Ascending aorta (tissue), 2 donors: ENCODE measurements around the gene ARHGAP10. TPM values are rescaled to one million over a fixed set of nuclear protein-coding genes. Genes with fewer than 3 reads are reported as not detected.

Source experiments
- DNase-seq, 2 donors: peaks; one replicate each; pipeline ENCODE4 v3.0.0-alpha.2; 2019; ENCODE audit warnings: low spot score in 2 of 2
- H3K27ac ChIP-seq, 2 donors: fragments of 200-600 bp; sonication (generic); one replicate each; pipeline ENCODE4 v1.5.1; 2016 to 2017; ENCODE audit warnings: mild to moderate bottlenecking in 1 of 2
- H3K27me3 ChIP-seq: fragments of 200-600 bp; sonication (generic); one replicate; pipeline ENCODE4 v1.5.1; 2017
- H3K36me3 ChIP-seq, 2 donors: fragments of 200-600 bp; sonication (generic); one replicate each; pipeline ENCODE4 v1.5.1; 2016
- H3K4me1 ChIP-seq, 2 donors: fragments of 200-600 bp; sonication (generic); one replicate each; pipeline ENCODE4 v1.5.1; 2016 to 2017; ENCODE audit warnings: mild to moderate bottlenecking in 1 of 2
- H3K4me3 ChIP-seq, 2 donors: fragments of 200-600 bp; sonication (generic); one replicate each; pipeline ENCODE4 v1.5.1; 2016 to 2017; ENCODE audit warnings: mild to moderate bottlenecking in 1 of 2
- H3K9me3 ChIP-seq, 2 donors: fragments of 200-600 bp; sonication (generic); one replicate each; pipeline ENCODE4 v1.5.1; 2016
- intact Hi-C: fragments of 100-400 bp; cut with DNase I; formaldehyde crosslinking; loops from one replicate; pipeline ENCODE4 v1.15.1; 2023
- total RNA-seq: library from RNA; depleted of rRNA; stranded (reverse); fragments of >200 nt; gene quantifications from one replicate; pipeline ENCODE4 v1.1.0, GENCODE V29; 2016
- TF ChIP-seq, protein P1 (sequence below), 3 experiments: fragments of 200-600 bp in 2 of 3; fragments of 450-650 bp in 1 of 3; sonication (generic) in 2 of 3; IDR thresholded peaks; one replicate each; pipeline ENCODE4 v1.5.1; 2016 to 2019; ENCODE audit warnings: antibody characterized with exemption in 3 of 3, mild to moderate bottlenecking in 1 of 3, moderate library complexity in 1 of 3

The ARHGAP10 gene
- total RNA-seq, 1 donor from 2014 or later = 77.3 TPM

DNA sequence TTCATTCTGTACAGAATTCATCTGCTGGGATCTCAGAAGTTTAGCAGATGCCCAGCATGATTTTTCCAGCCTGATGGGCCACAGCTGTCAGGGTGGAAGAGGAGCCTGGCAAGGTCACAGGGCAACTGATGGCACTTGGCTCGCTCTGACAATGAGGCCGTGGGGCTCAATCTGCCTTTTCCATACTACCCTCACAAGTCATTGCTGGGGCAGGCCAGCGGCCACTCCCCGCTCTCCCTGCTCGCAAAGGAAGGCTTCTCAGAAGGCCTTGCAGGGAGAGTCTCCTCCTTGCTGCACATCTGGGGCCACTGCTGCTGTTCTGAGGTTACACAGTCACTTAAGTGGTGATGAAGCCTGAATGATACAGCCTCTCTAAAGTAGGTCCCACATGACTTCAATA lies 361.2 kb downstream of the ARHGAP10 start:
- Histone ChIP-seq H3K4me1 (no peaks in the 10 kb centered on the region), H3K4me3 (no peak overlapping the region), H3K36me3 (peaks cover 0 to 6% of the 10 kb centered on the region in 2 donors), H3K9me3 (no peaks in the 10 kb centered on the region), H3K27ac (no peak overlapping the region), H3K27me3 (no peaks in the 10 kb centered on the region)
- intact Hi-C loops = no loop called here
- TF ChIP-seq, protein P1, sequence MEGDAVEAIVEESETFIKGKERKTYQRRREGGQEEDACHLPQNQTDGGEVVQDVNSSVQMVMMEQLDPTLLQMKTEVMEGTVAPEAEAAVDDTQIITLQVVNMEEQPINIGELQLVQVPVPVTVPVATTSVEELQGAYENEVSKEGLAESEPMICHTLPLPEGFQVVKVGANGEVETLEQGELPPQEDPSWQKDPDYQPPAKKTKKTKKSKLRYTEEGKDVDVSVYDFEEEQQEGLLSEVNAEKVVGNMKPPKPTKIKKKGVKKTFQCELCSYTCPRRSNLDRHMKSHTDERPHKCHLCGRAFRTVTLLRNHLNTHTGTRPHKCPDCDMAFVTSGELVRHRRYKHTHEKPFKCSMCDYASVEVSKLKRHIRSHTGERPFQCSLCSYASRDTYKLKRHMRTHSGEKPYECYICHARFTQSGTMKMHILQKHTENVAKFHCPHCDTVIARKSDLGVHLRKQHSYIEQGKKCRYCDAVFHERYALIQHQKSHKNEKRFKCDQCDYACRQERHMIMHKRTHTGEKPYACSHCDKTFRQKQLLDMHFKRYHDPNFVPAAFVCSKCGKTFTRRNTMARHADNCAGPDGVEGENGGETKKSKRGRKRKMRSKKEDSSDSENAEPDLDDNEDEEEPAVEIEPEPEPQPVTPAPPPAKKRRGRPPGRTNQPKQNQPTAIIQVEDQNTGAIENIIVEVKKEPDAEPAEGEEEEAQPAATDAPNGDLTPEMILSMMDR (IDR thresholded peaks at IDR 0.05) = no peak
- no peak for DNase-seq

DNA sequence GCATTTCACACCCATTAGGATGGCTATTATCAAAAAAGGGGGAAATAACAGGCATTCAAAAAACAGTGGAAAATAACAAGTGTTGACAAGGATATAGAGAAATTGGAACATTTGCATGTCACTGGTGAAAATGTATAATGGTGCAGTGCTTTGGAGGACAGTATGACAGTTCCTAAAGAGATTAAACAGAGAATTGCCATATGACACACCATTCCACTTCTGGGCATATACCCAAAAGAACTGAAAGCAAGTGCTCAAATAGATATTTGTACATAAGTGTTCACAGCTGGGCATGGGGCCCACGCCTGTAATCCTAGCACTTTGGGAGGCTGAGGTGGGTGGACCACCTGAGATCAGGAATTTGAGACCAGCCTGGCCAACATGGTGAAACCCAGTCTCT lies 362.3 kb downstream of the ARHGAP10 start:
- no peak overlapping the region for H3K4me3 ChIP-seq
- DNase-seq = no peak
- H3K36me3 ChIP-seq = peaks cover 0 to 9% of the 10 kb centered on the region in 2 donors
- no peaks in the 10 kb centered on the region for H3K27me3 ChIP-seq
- H3K9me3 ChIP-seq = no peaks in the 10 kb centered on the region
- no peak overlapping the region for H3K27ac ChIP-seq
- intact Hi-C loops = no loop called here
- H3K4me1 ChIP-seq = no peaks in the 10 kb centered on the region
- TF ChIP-seq, protein P1 (IDR thresholded peaks at IDR 0.05) = no peak

DNA sequence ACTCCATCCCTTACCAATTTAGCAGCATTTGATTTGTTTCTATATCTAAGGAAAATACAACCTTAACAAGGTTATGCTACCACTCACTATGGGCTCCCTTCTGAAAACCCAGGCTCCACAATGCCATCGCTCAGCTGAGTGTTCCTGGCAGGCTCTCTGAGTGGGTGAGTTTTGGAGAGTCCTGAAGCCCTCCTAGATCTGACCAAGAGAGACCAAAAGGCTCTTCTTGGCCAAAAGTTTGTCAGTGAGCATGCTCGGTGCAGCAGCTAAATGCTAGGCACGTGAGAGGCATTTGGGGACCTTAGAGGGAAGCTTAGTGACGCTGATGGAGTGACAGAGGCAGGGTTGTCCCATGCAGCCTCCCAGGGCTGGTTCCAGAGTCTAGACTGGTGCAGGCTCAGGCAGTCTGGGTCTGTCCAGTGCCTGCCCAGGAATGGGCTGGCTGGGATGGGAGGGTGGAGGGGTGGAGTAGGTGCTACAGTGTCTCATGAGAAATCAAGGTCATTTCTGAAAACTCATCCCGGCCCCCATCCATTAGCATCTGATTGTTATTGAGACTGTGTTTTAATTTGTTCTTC lies 363.5 kb downstream of the ARHGAP10 start:
- H3K27me3 ChIP-seq = no peaks in the 10 kb centered on the region
- no peak overlapping the region for H3K4me3 ChIP-seq
- TF ChIP-seq, protein P1 (IDR thresholded peaks at IDR 0.05) = no peak
- intact Hi-C loops = no loop called here
- H3K36me3 ChIP-seq = peaks cover 0 to 5% of the 10 kb centered on the region in 2 donors
- no peaks in the 10 kb centered on the region for H3K4me1 ChIP-seq
- H3K9me3 ChIP-seq = no peaks in the 10 kb centered on the region
- no peak overlapping the region for H3K27ac ChIP-seq
- DNase-seq = no peak

DNA sequence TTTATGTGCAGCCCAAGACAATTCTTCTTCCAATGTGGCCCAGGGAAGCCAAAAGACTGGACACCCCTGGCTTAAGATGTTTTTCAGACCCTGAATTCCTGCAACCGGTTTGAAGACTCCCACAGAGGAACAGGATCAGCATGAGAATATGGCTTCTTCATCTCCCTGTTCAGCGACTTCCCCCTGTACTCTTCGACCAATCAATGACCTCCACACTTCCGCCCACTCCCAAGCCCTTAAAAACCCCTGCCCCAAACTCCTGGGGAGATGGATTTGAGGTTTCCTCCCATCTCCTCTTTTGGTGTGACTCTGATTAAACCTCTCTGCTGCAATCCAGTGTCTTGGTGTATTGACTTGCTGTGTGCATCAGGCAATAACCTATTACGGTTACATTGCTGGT lies 365.9 kb downstream of the ARHGAP10 start:
- no peak overlapping the region for H3K27ac ChIP-seq
- TF ChIP-seq, protein P1 (IDR thresholded peaks at IDR 0.05) = no peak
- no peaks in the 10 kb centered on the region for H3K4me1 ChIP-seq
- H3K36me3 ChIP-seq = peaks cover 3 to 13% of the 10 kb centered on the region in 2 donors
- no peak for DNase-seq
- no peaks in the 10 kb centered on the region for H3K9me3 ChIP-seq
- H3K27me3 ChIP-seq = no peaks in the 10 kb centered on the region
- intact Hi-C loops = no loop called here
- no peak overlapping the region for H3K4me3 ChIP-seq

DNA sequence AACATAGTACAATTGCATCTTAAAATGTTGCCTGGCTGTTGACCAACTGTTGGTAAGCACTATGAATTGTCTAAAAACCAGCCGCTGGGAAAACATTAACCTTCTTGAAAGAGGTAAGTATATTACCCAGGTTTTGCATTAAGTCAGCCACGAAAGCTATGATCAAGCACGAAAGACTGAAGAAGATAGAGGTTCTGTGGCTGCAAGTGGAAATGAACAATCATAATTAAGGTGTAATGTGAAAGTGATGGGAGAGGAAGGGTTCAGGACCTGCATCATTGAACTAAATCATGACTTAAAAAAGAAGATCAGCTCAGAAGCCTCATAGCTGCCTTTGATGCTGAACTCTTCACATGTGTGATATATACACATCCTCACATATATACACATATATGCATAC lies 369.3 kb downstream of the ARHGAP10 start:
- Histone ChIP-seq H3K27ac (no peak overlapping the region), H3K36me3 (peaks cover 3 to 17% of the 10 kb centered on the region in 2 donors), H3K27me3 (no peaks in the 10 kb centered on the region), H3K4me1 (no peaks in the 10 kb centered on the region), H3K4me3 (no peak overlapping the region), H3K9me3 (no peaks in the 10 kb centered on the region)
- TF ChIP-seq, protein P1 (IDR thresholded peaks at IDR 0.05) = no peak
- intact Hi-C loops = no loop called here
- DNase-seq = no peak

DNA sequence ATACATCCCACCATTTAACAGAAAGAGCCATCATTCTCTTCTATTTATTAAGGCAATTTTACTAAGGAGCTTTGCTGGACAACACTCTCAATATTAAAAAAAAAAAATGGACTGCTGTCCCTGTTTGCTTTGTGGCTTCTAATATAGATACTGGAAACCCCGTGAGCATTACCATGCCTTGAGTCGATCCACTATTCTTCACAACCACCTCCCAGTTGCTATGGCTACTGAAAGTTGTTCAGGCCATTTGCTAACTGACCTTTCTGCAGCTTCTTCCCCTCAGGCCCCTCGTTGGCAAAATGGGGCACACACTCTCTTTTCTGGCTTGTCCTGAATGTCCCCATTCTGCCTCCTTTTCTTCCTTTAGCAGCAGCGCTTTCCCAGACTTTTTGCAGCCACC lies 369.9 kb downstream of the ARHGAP10 start:
- Histone ChIP-seq H3K36me3 (peaks cover 3 to 17% of the 10 kb centered on the region in 2 donors), H3K4me3 (no peak overlapping the region), H3K4me1 (no peaks in the 10 kb centered on the region), H3K27ac (no peak overlapping the region), H3K9me3 (peaks cover 0 to 5% of the 10 kb centered on the region in 2 donors), H3K27me3 (no peaks in the 10 kb centered on the region)
- TF ChIP-seq, protein P1 (IDR thresholded peaks at IDR 0.05) = no peak
- DNase-seq = no peak
- intact Hi-C loops = no loop called here
